ENCODE results near the gene HEATR5A.

Gene HEATR5A

GRCh38 chr14:31425905-31426304 is 5.6 kb upstream of the HEATR5A start:
- DNase-seq: no peak

- no peak for DNase-seq
Measured at GRCh38 chr14:31421200-31421599, 850 bp upstream of the HEATR5A start.

- DNase-seq: peak; percentile 65
Measured at GRCh38 chr14:31419967-31420318, 407 bp downstream of the HEATR5A start.

GRCh38 chr14:31419179-31419966 is 977 bp downstream of the HEATR5A start:
- DNase-seq: no peak

GRCh38 chr14:31418440-31418839 is 1.9 kb downstream of the HEATR5A start:
- DNase-seq: no peak

GRCh38 chr14:31414190-31414833 is 6.0 kb downstream of the HEATR5A start:
- peak; percentile 27 for DNase-seq

- peak; percentile 10 for DNase-seq
Measured at GRCh38 chr14:31411218-31411727, 9.1 kb downstream of the HEATR5A start.

GRCh38 chr14:31410048-31410650 is 10.2 kb downstream of the HEATR5A start:
- no peak for DNase-seq

- DNase-seq: no peak
Measured at GRCh38 chr14:31408421-31408820, 11.9 kb downstream of the HEATR5A start.

GRCh38 chr14:31405599-31406232 is 14.6 kb downstream of the HEATR5A start:
- DNase-seq: no peak

GRCh38 chr14:31405106-31405505 is 15.2 kb downstream of the HEATR5A start:
- DNase-seq: no peak

- DNase-seq: no peak
Measured at GRCh38 chr14:31403707-31404106, 16.6 kb downstream of the HEATR5A start.

- DNase-seq: no peak
Measured at GRCh38 chr14:31402764-31403439, 17.4 kb downstream of the HEATR5A start.

- no peak for DNase-seq
Measured at GRCh38 chr14:31401369-31401932, 18.9 kb downstream of the HEATR5A start.

- DNase-seq: no peak
Measured at GRCh38 chr14:31400031-31400638, 20.2 kb downstream of the HEATR5A start.

- DNase-seq: no peak
Measured at GRCh38 chr14:31395572-31396205, 24.7 kb downstream of the HEATR5A start.

GRCh38 chr14:31395119-31395518 is 25.2 kb downstream of the HEATR5A start:
- no peak for DNase-seq

GRCh38 chr14:31391977-31392503 is 28.3 kb downstream of the HEATR5A start:
- DNase-seq: no peak

GRCh38 chr14:31391473-31391872 is 28.9 kb downstream of the HEATR5A start:
- no peak for DNase-seq

- no peak for DNase-seq
Measured at GRCh38 chr14:31389946-31390345, 30.4 kb downstream of the HEATR5A start.

Measured in EL (cell line).